22Rv1 (cell line): ENCODE results near the gene CBLB.
A peak's percentile ranks its signal among the peaks of the same experiment; 100 is the strongest.

Experiments used
- H3K27ac ChIP-seq: fragments of 450-650 bp; 2 replicates; pipeline ENCODE4 v1.5.1; 2017
- CTCF ChIP-seq: fragments of 450-650 bp; IDR thresholded peaks from 2 replicates; pipeline ENCODE4 v1.5.1; 2017; ENCODE audit warnings: mild to moderate bottlenecking
- ZFX ChIP-seq: fragments of 450-650 bp; IDR thresholded peaks from 2 replicates; pipeline ENCODE4 v1.6.1; 2017; ENCODE audit warnings: antibody characterized with exemption, borderline replicate concordance

Gene CBLB

GRCh38 chr3:105704726-105705410 is 163.9 kb downstream of the CBLB start:
- TF ChIP-seq ZFX = no peak
- TF ChIP-seq CTCF = no peak
- no peak overlapping the region for H3K27ac ChIP-seq

- TF ChIP-seq CTCF (no peak), ZFX (no peak)
- no peak overlapping the region for H3K27ac ChIP-seq
These were observed 168.2 kb downstream of the CBLB start for GRCh38 chr3:105700575-105700974.

- no peak for TF ChIP-seq CTCF
- TF ChIP-seq ZFX = no peak
These were observed 177.2 kb downstream of the CBLB start for GRCh38 chr3:105691633-105692032.

GRCh38 chr3:105691053-105691452 is 177.8 kb downstream of the CBLB start:
- H3K27ac ChIP-seq = no peak overlapping the region
- TF ChIP-seq CTCF = no peak
- TF ChIP-seq ZFX = no peak

More at GRCh38 chr3:105691633-105692032, 177.2 kb downstream of the CBLB start:
- no peak overlapping the region for H3K27ac ChIP-seq

- H3K27ac ChIP-seq = no peak overlapping the region; the same call in 1 of the 2 replicates
- no peak for TF ChIP-seq CTCF
- no peak for TF ChIP-seq ZFX
These were observed 180.0 kb downstream of the CBLB start for GRCh38 chr3:105688821-105689220.

- TF ChIP-seq CTCF (peak; percentile 88), ZFX (no peak)
- H3K27ac ChIP-seq = no peak overlapping the region
These were observed 182.4 kb downstream of the CBLB start for GRCh38 chr3:105686278-105686897.

- H3K27ac ChIP-seq = no peak overlapping the region
- no peak for TF ChIP-seq ZFX
- TF ChIP-seq CTCF = no peak
These were observed 188.9 kb downstream of the CBLB start for GRCh38 chr3:105679951-105680350.
